Adrenal gland (tissue), 5 donors: ENCODE measurements around the gene TWIST2.

Experiments used
- CTCF ChIP-seq, 6 experiments: fragments of 450-650 bp in 4 of 6; fragments of 200-600 bp in 2 of 6; sonication (generic) in 1 of 6; IDR thresholded peaks; 1 replicate in 5 of 6; 2 replicates in 1 of 6; pipeline versions ENCODE4 v1.5.1 to v1.8.0; 2016 to 2021; ENCODE audit warnings: antibody characterized with exemption in 6 of 6, mild to moderate bottlenecking in 2 of 6, moderate library complexity in 1 of 6
- POLR2A ChIP-seq, 2 donors: fragments of 450-650 bp; IDR thresholded peaks; one replicate each; pipeline ENCODE4 v1.6.1; 2017; ENCODE audit warnings: antibody characterized with exemption in 2 of 2, mild to moderate bottlenecking in 2 of 2, moderate library complexity in 1 of 2
- donor health status: DM: no; HTN: no; CAD: no.

- no peak for TF ChIP-seq CTCF (IDR thresholded peaks at IDR 0.05)
- no peak for TF ChIP-seq POLR2A (IDR thresholded peaks at IDR 0.05)
These were observed 26.6 kb downstream of the TWIST2 start for GRCh38 chr2:238874330-238875050.
